WI38 (cell line): ENCODE results near the gene RFX3.

Experiments
- H3K4me3 ChIP-seq: 2 replicates; pipeline ENCODE4 v1.5.1; 2011; ENCODE audit warnings: low read depth, mild to moderate bottlenecking, control low read depth, low read length
- TF ChIP-seq, protein P1 (sequence below): IDR thresholded peaks from 2 replicates; pipeline ENCODE4 v1.5.1; 2012; ENCODE audit warnings: low read depth, mild to moderate bottlenecking, control low read depth, low read length

Gene RFX3

GRCh38 chr9:3238236-3238635 is 287.6 kb downstream of the RFX3 start:
- no peak overlapping the region for H3K4me3 ChIP-seq
- TF ChIP-seq, protein P1, sequence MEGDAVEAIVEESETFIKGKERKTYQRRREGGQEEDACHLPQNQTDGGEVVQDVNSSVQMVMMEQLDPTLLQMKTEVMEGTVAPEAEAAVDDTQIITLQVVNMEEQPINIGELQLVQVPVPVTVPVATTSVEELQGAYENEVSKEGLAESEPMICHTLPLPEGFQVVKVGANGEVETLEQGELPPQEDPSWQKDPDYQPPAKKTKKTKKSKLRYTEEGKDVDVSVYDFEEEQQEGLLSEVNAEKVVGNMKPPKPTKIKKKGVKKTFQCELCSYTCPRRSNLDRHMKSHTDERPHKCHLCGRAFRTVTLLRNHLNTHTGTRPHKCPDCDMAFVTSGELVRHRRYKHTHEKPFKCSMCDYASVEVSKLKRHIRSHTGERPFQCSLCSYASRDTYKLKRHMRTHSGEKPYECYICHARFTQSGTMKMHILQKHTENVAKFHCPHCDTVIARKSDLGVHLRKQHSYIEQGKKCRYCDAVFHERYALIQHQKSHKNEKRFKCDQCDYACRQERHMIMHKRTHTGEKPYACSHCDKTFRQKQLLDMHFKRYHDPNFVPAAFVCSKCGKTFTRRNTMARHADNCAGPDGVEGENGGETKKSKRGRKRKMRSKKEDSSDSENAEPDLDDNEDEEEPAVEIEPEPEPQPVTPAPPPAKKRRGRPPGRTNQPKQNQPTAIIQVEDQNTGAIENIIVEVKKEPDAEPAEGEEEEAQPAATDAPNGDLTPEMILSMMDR, result no peak

DNA sequence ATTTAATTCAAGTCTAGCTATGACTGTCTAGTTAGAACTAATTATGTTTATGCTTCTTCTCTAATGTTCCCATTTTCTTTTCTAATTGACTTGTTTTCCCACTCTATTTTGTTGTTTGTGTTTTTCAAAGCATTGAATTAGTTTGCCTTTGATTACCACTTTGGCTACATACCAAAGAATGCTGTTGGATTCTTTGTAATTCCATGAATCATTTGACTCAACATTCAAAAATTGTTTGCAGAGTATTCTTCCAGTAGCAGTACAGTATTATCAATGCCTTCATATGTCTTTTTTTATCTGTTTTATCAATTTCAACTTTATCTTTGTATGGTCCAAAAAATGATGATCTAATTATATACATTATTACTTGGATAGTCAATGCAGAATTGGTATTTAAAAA is 288.7 kb downstream of the RFX3 start:
- TF ChIP-seq, protein P1, result no peak
- no peak overlapping the region for H3K4me3 ChIP-seq

GRCh38 chr9:3235497-3235896 is 290.3 kb downstream of the RFX3 start:
- H3K4me3 ChIP-seq, result no peak overlapping the region
- TF ChIP-seq, protein P1, result no peak

- TF ChIP-seq, protein P1, result no peak
- H3K4me3 ChIP-seq, result no peak overlapping the region
Measured at GRCh38 chr9:3224931-3225330, 300.9 kb downstream of the RFX3 start.

GRCh38 chr9:3215658-3216057 is 310.1 kb downstream of the RFX3 start:
- TF ChIP-seq, protein P1, result no peak
- H3K4me3 ChIP-seq, result no peak overlapping the region

DNA sequence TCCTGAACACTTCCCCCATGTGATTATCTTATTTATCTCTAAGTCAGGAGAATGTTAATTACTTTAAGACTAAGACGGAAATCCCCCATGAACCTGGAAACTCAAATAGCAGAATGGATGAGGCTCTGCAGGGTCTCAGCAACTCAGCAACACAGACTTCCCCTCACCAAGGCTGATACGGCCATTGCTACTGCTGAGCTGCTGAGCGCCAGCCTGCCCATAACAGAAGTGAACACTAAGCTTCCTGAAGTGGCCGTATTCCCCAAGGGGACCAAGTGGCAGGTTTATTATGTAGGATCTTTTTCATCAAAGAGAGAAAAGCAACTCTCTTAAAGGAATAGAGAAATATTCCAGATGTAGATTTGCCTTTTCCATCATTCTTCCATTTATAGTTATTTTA is 311.1 kb downstream of the RFX3 start:
- TF ChIP-seq, protein P1, result no peak
- no peak overlapping the region for H3K4me3 ChIP-seq

- no peak overlapping the region for H3K4me3 ChIP-seq
- TF ChIP-seq, protein P1, result no peak
Measured at GRCh38 chr9:3205421-3206095, 320.2 kb downstream of the RFX3 start.
